CD14-positive monocyte (primary cell): ENCODE data around the gene TSPEAR. TPM values are rescaled to one million over a fixed set of nuclear protein-coding genes. Genes with fewer than 3 reads are reported as not detected.

Source experiments
- DNase-seq, 3 donors: peaks; one replicate each; pipeline ENCODE4 v3.0.0-alpha.2; 2011 to 2022
- H2AFZ ChIP-seq: 2 replicates; pipeline ENCODE4 v1.6.0; 2012; ENCODE audit warnings: mild to moderate bottlenecking, low read depth, low read length, inconsistent platforms; ENCODE audit not compliant: insufficient read depth, poor library complexity, severe bottlenecking
- H3K27ac ChIP-seq, 2 donors: 1 replicate in 1 of 2; 2 replicates in 1 of 2; pipeline ENCODE4 v1.5.1; 2012 to 2013; ENCODE audit warnings: low read length in 2 of 2, control low read depth in 1 of 2, inconsistent platforms in 1 of 2, low read depth in 1 of 2, mild to moderate bottlenecking in 1 of 2
- H3K27me3 ChIP-seq, 2 donors: one replicate each; pipeline versions ENCODE4 v1.6.0 to v1.6.1; 2011 to 2013; ENCODE audit warnings: low read length in 2 of 2; ENCODE audit not compliant: control insufficient read depth in 2 of 2, insufficient read depth in 2 of 2
- H3K36me3 ChIP-seq, 2 donors: replicated peaks in 1 of 2; 1 replicate in 1 of 2; 2 replicates in 1 of 2; pipeline versions ENCODE4 v1.5.1 to v1.6.1; 2012 to 2013; ENCODE audit warnings: low read length in 2 of 2, control low read depth in 1 of 2, inconsistent platforms in 1 of 2, mild to moderate bottlenecking in 1 of 2; ENCODE audit not compliant: insufficient read depth in 2 of 2, control insufficient read depth in 1 of 2
- H3K4me1 ChIP-seq, 2 donors: 1 replicate in 1 of 2; 2 replicates in 1 of 2; pipeline versions ENCODE4 v1.5.1 to v1.6.1; 2012 to 2013; ENCODE audit warnings: low read length in 2 of 2, control low read depth in 1 of 2, inconsistent platforms in 1 of 2, mild to moderate bottlenecking in 1 of 2, moderate library complexity in 1 of 2; ENCODE audit not compliant: insufficient read depth in 2 of 2, control insufficient read depth in 1 of 2
- H3K4me2 ChIP-seq: replicated peaks from 2 replicates; pipeline ENCODE3; 2012; ENCODE audit warnings: low read length, moderate library complexity, mild to moderate bottlenecking; ENCODE audit not compliant: poor library complexity, severe bottlenecking; ENCODE audit errors: extremely low read depth
- H3K4me3 ChIP-seq, 3 experiments: fragments of 200-600 bp in 1 of 3; sonication (generic) in 1 of 3; replicated peaks in 1 of 3; 1 replicate in 2 of 3; 2 replicates in 1 of 3; pipeline ENCODE4 v1.5.1; 2011 to 2013; ENCODE audit warnings: low read length in 3 of 3, mild to moderate bottlenecking in 3 of 3, control low read depth in 2 of 3, low read depth in 2 of 3, inconsistent platforms in 1 of 3, moderate library complexity in 1 of 3
- H3K79me2 ChIP-seq: 2 replicates; pipeline ENCODE4 v1.6.0; 2012; ENCODE audit warnings: mild to moderate bottlenecking, control low read depth, inconsistent platforms, low read length, moderate library complexity; ENCODE audit not compliant: insufficient read depth
- H3K9ac ChIP-seq: 2 replicates; pipeline ENCODE4 v1.6.0; 2017; ENCODE audit warnings: low read length, mild to moderate bottlenecking; ENCODE audit not compliant: insufficient read depth, poor library complexity, severe bottlenecking
- H3K9me3 ChIP-seq, 2 donors: replicated peaks in 1 of 2; 1 replicate in 1 of 2; 2 replicates in 1 of 2; pipeline versions ENCODE4 v1.5.1 to v1.6.1; 2012 to 2013; ENCODE audit warnings: low read length in 2 of 2, control low read depth in 1 of 2; ENCODE audit not compliant: control insufficient read depth in 1 of 2, insufficient read depth in 1 of 2
- H4K20me1 ChIP-seq: 2 replicates; pipeline ENCODE4 v1.6.0; 2012; ENCODE audit warnings: mild to moderate bottlenecking, low read length, control low read depth, moderate library complexity; ENCODE audit not compliant: insufficient read depth
- H3K27ac Mint-ChIP-seq, 7 donors: one replicate each; pipeline ENCODE4 v1.8.0; 2020; ENCODE audit warnings: mild to moderate bottlenecking in 7 of 7, mixed read lengths in 7 of 7, moderate library complexity in 6 of 7, inconsistent platforms in 2 of 7
- H3K27me3 Mint-ChIP-seq, 3 donors: one replicate each; pipeline ENCODE4 v1.8.0; 2021 to 2022; ENCODE audit warnings: low read depth in 3 of 3, mild to moderate bottlenecking in 3 of 3, mixed read lengths in 3 of 3, moderate library complexity in 3 of 3, inconsistent platforms in 1 of 3
- H3K36me3 Mint-ChIP-seq, 2 donors: one replicate each; pipeline ENCODE4 v1.8.0; 2020; ENCODE audit warnings: mixed read lengths in 2 of 2, inconsistent platforms in 1 of 2, mild to moderate bottlenecking in 1 of 2
- H3K4me1 Mint-ChIP-seq: one replicate; pipeline ENCODE4 v1.8.0; 2020; ENCODE audit warnings: mild to moderate bottlenecking, mixed read lengths
- H3K4me3 Mint-ChIP-seq, 2 donors: one replicate each; pipeline ENCODE4 v1.8.0; 2020; ENCODE audit warnings: mild to moderate bottlenecking in 2 of 2, mixed read lengths in 2 of 2, moderate library complexity in 1 of 2
- H3K9me3 Mint-ChIP-seq, 7 donors: one replicate each; pipeline ENCODE4 v1.8.0; 2020 to 2022; ENCODE audit warnings: mixed read lengths in 7 of 7, mild to moderate bottlenecking in 6 of 7, moderate library complexity in 6 of 7, inconsistent platforms in 2 of 7
- WGBS: methylation state at CpG from one replicate; pipeline ENCODE4 v1.1.5; 2013; ENCODE audit warnings: missing lambda C conversion rate; ENCODE audit not compliant: insufficient coverage; 5-methylcytosine and 5-hydroxymethylcytosine counted together
- intact Hi-C, 2 donors: fragments of 100-400 bp; cut with micrococcal nuclease; formaldehyde crosslinking; loops; one replicate each; pipeline versions ENCODE4 v1.15.0 to v1.15.1; 2023
- polyA plus RNA-seq, 3 donors: library from polyadenylated mRNA; depleted of rRNA in 1 of 3; unstranded in 2 of 3; stranded (reverse) in 1 of 3; fragments of 300-500 nt in 2 of 3; fragments of >200 nt in 1 of 3; fragmentation: Illumina TruSeq in 2 of 3; gene quantifications; 1 replicate in 2 of 3; 2 replicates in 1 of 3; pipeline ENCODE4 v1.2.3, GENCODE V29; 2012 to 2021
- TF ChIP-seq, protein P1 (sequence below): fragments of 200-600 bp; IDR thresholded peaks from one replicate; pipeline ENCODE4 v1.8.0; 2022; ENCODE audit warnings: antibody characterized with exemption, mild to moderate bottlenecking

Gene TSPEAR
- polyA plus RNA-seq, 3 donors = not detected

DNA sequence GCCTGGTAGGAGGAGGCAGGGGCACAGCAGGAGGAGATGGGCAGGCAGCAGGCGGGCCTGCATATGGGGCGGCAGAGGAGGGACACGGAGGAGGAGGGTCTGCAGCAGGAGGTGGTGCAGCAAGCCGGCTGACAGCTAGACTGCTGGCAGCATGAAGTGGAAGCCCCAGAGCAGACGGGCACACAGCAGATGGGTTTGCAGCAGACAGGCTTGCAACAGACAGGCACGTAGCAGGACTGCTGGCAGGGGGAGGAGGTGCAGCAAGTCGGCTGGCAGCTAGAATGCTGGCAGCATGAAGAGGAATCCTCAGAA lies 131.6 kb downstream of the TSPEAR start:
- Mint-ChIP-seq H3K27ac (peak overlapping the region in 2 of 7 donors; percentile 20 to 48), H3K4me3 (peak overlapping the region in 1 of 2 donors; percentile 26), H3K9me3 (peaks cover 21 to 63% (median 50%) of the 10 kb centered on the region in 7 donors), H3K4me1 (no peaks in the 10 kb centered on the region), H3K36me3 (no peaks in the 10 kb centered on the region), H3K27me3 (peaks cover 10 to 34% (median 11%) of the 10 kb centered on the region in 3 donors)
- Histone ChIP-seq H3K27ac (no peak overlapping the region), H3K9me3 (peaks cover 11 to 44% of the 10 kb centered on the region in 2 donors), H3K79me2 (no peaks in the 10 kb centered on the region), H3K4me1 (no peaks in the 10 kb centered on the region), H2AFZ (no peak overlapping the region), H4K20me1 (no peaks in the 10 kb centered on the region), H3K4me2 (no peak overlapping the region), H3K4me3 (no peak overlapping the region), H3K9ac (no peak overlapping the region), H3K27me3 (peaks cover 0 to 7% of the 10 kb centered on the region in 2 donors), H3K36me3 (no peaks in the 10 kb centered on the region)
- TF ChIP-seq, protein P1, sequence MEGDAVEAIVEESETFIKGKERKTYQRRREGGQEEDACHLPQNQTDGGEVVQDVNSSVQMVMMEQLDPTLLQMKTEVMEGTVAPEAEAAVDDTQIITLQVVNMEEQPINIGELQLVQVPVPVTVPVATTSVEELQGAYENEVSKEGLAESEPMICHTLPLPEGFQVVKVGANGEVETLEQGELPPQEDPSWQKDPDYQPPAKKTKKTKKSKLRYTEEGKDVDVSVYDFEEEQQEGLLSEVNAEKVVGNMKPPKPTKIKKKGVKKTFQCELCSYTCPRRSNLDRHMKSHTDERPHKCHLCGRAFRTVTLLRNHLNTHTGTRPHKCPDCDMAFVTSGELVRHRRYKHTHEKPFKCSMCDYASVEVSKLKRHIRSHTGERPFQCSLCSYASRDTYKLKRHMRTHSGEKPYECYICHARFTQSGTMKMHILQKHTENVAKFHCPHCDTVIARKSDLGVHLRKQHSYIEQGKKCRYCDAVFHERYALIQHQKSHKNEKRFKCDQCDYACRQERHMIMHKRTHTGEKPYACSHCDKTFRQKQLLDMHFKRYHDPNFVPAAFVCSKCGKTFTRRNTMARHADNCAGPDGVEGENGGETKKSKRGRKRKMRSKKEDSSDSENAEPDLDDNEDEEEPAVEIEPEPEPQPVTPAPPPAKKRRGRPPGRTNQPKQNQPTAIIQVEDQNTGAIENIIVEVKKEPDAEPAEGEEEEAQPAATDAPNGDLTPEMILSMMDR = no peak
- WGBS = 69% methylated on average over 7 of the region's 7 CpGs
- intact Hi-C loops = no loop called here
- no peak for DNase-seq

DNA sequence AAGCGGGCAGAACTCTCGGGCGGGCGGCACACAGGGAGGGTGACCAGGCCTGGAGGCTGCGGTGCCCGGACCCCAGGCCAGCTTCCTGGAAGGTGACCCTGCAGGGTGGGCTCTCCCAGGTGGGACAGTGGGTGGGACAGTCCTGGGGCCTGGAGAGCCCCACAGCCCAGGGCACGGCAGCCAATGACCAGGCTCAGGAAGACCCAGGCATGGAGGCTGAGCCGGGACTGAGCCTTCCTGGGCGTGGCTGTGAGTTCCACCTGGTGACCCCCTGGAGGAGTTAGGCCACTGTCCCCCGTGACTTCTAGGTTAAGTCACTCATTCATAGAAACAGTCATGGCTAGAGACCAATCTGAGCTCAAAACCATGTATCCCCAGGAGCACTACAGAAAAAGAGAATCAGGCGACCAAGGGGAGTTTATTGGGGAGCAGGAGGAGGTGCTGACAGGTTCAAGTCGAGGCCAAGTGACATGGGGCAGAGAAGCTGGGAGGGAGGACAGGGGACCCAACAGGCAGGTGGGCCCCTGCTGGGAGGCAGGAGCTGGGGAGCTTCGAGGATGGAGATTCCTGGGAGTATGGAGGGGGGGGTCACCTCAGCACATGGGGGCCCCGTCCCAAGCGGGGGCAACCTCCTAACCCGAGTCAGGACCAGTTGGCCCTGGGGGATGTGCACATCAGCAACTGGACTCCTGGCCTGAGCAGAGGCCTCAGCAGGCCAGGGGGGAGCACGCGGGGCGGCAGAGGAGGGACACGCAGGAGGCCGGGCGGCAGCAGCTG lies 132.1 kb downstream of the TSPEAR start:
- Histone ChIP-seq H3K27ac (no peak overlapping the region), H3K27me3 (peaks cover 0 to 4% of the 10 kb centered on the region in 2 donors), H2AFZ (no peak overlapping the region), H3K4me1 (no peaks in the 10 kb centered on the region), H3K9me3 (peaks cover 11 to 44% of the 10 kb centered on the region in 2 donors), H4K20me1 (no peaks in the 10 kb centered on the region), H3K4me2 (no peak overlapping the region), H3K9ac (no peak overlapping the region), H3K79me2 (no peaks in the 10 kb centered on the region), H3K4me3 (no peak overlapping the region), H3K36me3 (no peaks in the 10 kb centered on the region)
- no peak for DNase-seq
- TF ChIP-seq, protein P1 = no peak
- no peak overlapping the region for H3K27ac Mint-ChIP-seq
- peaks cover 10 to 39% (median 16%) of the 10 kb centered on the region in 3 donors for H3K27me3 Mint-ChIP-seq
- 66% methylated on average over 8 of the region's 22 CpGs for WGBS
- no peak overlapping the region for H3K4me3 Mint-ChIP-seq
- intact Hi-C loops = no loop called here
- peaks cover 21 to 64% (median 50%) of the 10 kb centered on the region in 7 donors for H3K9me3 Mint-ChIP-seq
- no peaks in the 10 kb centered on the region for H3K4me1 Mint-ChIP-seq
- no peaks in the 10 kb centered on the region for H3K36me3 Mint-ChIP-seq
